OCI-LY1 (cell line): Measurements from ENCODE around the gene DCST1.

Experiments
- EZH2 ChIP-seq: fragments of 200-600 bp; sonication (generic), shearing (Covaris generic); IDR thresholded peaks from 2 replicates; pipeline ENCODE4 v1.8.0; 2017; ENCODE audit warnings: borderline replicate concordance, mixed run types, mild to moderate bottlenecking, antibody characterized with exemption, low read length, moderate library complexity, mixed read lengths
- TF ChIP-seq, protein P1 (sequence below): fragments of 200-600 bp; sonication (generic), shearing (Covaris generic); IDR thresholded peaks from 2 replicates; pipeline ENCODE4 v1.5.1; 2017; ENCODE audit warnings: mild to moderate bottlenecking, antibody characterized with exemption, low read length, moderate library complexity, mixed read lengths

DNA sequence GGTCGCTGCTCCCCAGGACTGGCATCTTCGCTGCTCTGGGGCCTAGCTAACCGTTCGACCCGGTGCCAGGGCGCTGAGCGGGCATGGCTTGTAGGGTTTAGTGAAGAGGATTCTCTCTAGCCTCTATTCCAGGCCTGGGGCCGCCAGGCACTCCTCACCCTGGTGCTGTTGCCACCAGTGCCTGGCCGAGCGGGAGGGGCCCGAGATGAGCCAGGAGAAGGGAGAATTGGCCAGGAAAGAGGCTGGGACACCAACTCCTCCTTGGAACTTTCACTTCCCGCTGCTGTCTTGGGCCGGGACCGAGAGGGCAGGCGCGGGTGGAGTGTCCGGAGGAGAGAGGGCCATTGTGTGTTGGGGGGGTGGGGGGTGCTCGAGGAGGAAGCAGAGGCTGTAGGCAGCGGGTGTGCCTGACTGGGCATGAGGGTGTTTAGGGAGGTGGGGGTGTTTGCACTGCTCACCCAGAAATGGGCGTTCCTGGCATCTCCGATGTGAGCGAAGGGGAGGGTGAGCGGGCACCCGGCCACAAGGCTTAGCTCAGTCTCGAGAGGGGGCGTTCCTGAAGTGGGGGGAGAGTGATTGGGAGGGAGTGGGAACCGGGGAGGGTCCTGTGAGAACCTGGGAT lies 18.3 kb downstream of the DCST1 start:
- TF ChIP-seq, protein P1, sequence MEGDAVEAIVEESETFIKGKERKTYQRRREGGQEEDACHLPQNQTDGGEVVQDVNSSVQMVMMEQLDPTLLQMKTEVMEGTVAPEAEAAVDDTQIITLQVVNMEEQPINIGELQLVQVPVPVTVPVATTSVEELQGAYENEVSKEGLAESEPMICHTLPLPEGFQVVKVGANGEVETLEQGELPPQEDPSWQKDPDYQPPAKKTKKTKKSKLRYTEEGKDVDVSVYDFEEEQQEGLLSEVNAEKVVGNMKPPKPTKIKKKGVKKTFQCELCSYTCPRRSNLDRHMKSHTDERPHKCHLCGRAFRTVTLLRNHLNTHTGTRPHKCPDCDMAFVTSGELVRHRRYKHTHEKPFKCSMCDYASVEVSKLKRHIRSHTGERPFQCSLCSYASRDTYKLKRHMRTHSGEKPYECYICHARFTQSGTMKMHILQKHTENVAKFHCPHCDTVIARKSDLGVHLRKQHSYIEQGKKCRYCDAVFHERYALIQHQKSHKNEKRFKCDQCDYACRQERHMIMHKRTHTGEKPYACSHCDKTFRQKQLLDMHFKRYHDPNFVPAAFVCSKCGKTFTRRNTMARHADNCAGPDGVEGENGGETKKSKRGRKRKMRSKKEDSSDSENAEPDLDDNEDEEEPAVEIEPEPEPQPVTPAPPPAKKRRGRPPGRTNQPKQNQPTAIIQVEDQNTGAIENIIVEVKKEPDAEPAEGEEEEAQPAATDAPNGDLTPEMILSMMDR: no peak
- no peak for TF ChIP-seq EZH2
